IgD-negative memory B cell (primary cell): Measurements from ENCODE around the gene AMOTL2. TPM values are rescaled to one million over a fixed set of nuclear protein-coding genes. Genes with fewer than 3 reads are reported as not detected.

Source experiments
- H3K27ac Mint-ChIP-seq, 3 donors: one replicate each; pipeline ENCODE4 v1.8.0; 2020 to 2022; ENCODE audit warnings: mild to moderate bottlenecking in 3 of 3, mixed read lengths in 3 of 3, moderate library complexity in 1 of 3
- H3K27me3 Mint-ChIP-seq: one replicate; pipeline ENCODE4 v1.8.0; 2021; ENCODE audit warnings: mixed read lengths
- H3K36me3 Mint-ChIP-seq: one replicate; pipeline ENCODE4 v1.8.0; 2020; ENCODE audit warnings: mild to moderate bottlenecking, mixed read lengths
- H3K4me1 Mint-ChIP-seq, 3 donors: one replicate each; pipeline ENCODE4 v1.8.0; 2020 to 2022; ENCODE audit warnings: mixed read lengths in 3 of 3, mild to moderate bottlenecking in 1 of 3
- H3K4me3 Mint-ChIP-seq, 4 donors: one replicate each; pipeline ENCODE4 v1.8.0; 2020 to 2022; ENCODE audit warnings: mild to moderate bottlenecking in 4 of 4, mixed read lengths in 4 of 4, moderate library complexity in 3 of 4
- H3K9me3 Mint-ChIP-seq, 3 donors: one replicate each; pipeline ENCODE4 v1.8.0; 2020 to 2021; ENCODE audit warnings: mixed read lengths in 3 of 3, mild to moderate bottlenecking in 1 of 3
- polyA plus RNA-seq: library from polyadenylated mRNA; unstranded; fragments of 300-500 nt; fragmentation: Illumina TruSeq; gene quantifications from one replicate; pipeline ENCODE4 v1.2.3, GENCODE V29; 2021

AMOTL2 gene
- polyA plus RNA-seq, 1 donor from 2014 or later = not detected

GRCh38 chr3:134354612-134355251 is 19.5 kb downstream of the AMOTL2 start:
- Mint-ChIP-seq H3K4me3 (no peak overlapping the region), H3K4me1 (no peaks in the 10 kb centered on the region), H3K9me3 (no peaks in the 10 kb centered on the region), H3K27ac (no peak overlapping the region), H3K27me3 (no peaks in the 10 kb centered on the region), H3K36me3 (no peaks in the 10 kb centered on the region)

GRCh38 chr3:134353831-134354611 is 20.2 kb downstream of the AMOTL2 start:
- Mint-ChIP-seq H3K4me1 (no peaks in the 10 kb centered on the region), H3K27ac (no peak overlapping the region), H3K4me3 (no peak overlapping the region), H3K27me3 (no peaks in the 10 kb centered on the region), H3K9me3 (peaks cover 0 to 1% (median 0%) of the 10 kb centered on the region in 3 donors), H3K36me3 (no peaks in the 10 kb centered on the region)

- Mint-ChIP-seq H3K4me3 (no peak overlapping the region), H3K27me3 (no peaks in the 10 kb centered on the region), H3K36me3 (no peaks in the 10 kb centered on the region), H3K4me1 (no peaks in the 10 kb centered on the region), H3K9me3 (peaks cover 0 to 1% (median 0%) of the 10 kb centered on the region in 3 donors), H3K27ac (peak overlapping the region in 1 of 3 donors; percentile 72)
Observed at GRCh38 chr3:134353171-134353825, 20.9 kb downstream of the AMOTL2 start.

DNA sequence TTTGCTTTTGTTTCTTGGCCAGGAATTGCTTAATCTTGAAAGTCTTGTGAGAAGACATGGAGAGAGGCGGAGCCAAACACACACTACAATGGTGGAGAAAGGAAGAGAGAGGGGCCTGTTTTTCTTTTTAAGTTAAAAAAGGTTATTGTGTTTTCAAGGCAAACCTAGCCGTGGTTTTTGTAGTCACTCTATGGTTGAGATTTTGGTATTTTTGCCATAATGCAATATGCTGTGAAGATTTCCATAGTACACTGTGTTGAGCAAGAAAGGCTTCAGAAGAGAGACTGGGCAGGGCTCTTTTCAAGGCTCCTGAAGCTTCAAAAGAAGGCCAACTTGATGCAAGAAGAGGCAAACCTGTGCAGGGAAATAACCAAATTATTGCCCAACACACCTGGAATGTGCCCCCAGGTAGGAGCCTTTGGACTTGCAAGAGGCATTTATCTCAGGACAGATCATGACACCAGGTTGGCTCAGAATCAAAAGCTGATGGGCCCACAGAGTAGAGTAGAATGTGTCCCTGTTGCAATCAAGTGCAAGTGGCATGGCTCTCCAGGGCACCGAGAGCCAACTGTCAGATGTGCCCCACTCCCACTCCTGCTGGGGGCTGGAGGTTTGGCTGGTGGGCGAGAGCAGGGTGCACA is 22.1 kb downstream of the AMOTL2 start:
- Mint-ChIP-seq H3K9me3 (peaks cover 0 to 1% (median under 1%) of the 10 kb centered on the region in 3 donors), H3K27ac (no peak overlapping the region), H3K36me3 (no peaks in the 10 kb centered on the region), H3K4me3 (no peak overlapping the region), H3K27me3 (no peaks in the 10 kb centered on the region), H3K4me1 (no peaks in the 10 kb centered on the region)

- Mint-ChIP-seq H3K9me3 (peaks cover 2 to 8% (median 6%) of the 10 kb centered on the region in 3 donors), H3K4me3 (peak overlapping the region in 1 of 4 donors; percentile 36), H3K27me3 (no peaks in the 10 kb centered on the region), H3K36me3 (no peaks in the 10 kb centered on the region), H3K27ac (no peak overlapping the region), H3K4me1 (no peaks in the 10 kb centered on the region)
Observed at GRCh38 chr3:134351427-134351826, 22.8 kb downstream of the AMOTL2 start.

GRCh38 chr3:134350861-134351311 is 23.4 kb downstream of the AMOTL2 start:
- Mint-ChIP-seq H3K36me3 (peaks cover 1% of the 10 kb centered on the region), H3K4me1 (no peaks in the 10 kb centered on the region), H3K9me3 (peaks cover 3 to 10% (median 9%) of the 10 kb centered on the region in 3 donors), H3K4me3 (no peak overlapping the region), H3K27ac (no peak overlapping the region), H3K27me3 (no peaks in the 10 kb centered on the region)

- peak overlapping the region in 1 of 3 donors; percentile 14 for H3K27ac Mint-ChIP-seq
- H3K4me1 Mint-ChIP-seq = no peaks in the 10 kb centered on the region
- H3K9me3 Mint-ChIP-seq = peaks cover 3 to 10% (median 9%) of the 10 kb centered on the region in 3 donors
- peaks cover 1% of the 10 kb centered on the region for H3K36me3 Mint-ChIP-seq
- no peaks in the 10 kb centered on the region for H3K27me3 Mint-ChIP-seq
- H3K4me3 Mint-ChIP-seq = no peak overlapping the region
Observed at GRCh38 chr3:134350266-134350665, 24.0 kb downstream of the AMOTL2 start.

DNA sequence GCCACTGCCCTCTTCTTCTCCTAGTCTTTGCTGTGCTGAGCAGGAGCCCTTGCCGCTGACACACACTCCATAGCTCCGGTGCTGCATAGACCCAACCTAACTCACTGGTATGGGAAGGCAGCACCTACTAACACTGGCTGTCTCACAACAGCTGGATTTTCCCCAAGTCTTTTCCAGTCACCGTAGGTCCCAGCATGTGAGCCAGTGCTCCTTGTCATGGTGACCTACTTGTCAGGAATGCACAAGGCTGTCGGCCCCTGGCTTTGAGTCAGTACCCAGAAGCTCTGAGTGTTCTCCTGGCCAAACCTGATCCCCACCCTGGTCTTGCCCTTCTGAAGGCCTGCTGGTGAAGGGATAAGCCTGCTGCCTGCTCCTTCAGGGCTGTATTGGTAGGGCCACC is 25.7 kb downstream of the AMOTL2 start:
- peaks cover 1% of the 10 kb centered on the region for H3K36me3 Mint-ChIP-seq
- H3K27me3 Mint-ChIP-seq = peaks cover 3% of the 10 kb centered on the region
- peaks cover 0 to 4% (median 0%) of the 10 kb centered on the region in 3 donors for H3K4me1 Mint-ChIP-seq

DNA sequence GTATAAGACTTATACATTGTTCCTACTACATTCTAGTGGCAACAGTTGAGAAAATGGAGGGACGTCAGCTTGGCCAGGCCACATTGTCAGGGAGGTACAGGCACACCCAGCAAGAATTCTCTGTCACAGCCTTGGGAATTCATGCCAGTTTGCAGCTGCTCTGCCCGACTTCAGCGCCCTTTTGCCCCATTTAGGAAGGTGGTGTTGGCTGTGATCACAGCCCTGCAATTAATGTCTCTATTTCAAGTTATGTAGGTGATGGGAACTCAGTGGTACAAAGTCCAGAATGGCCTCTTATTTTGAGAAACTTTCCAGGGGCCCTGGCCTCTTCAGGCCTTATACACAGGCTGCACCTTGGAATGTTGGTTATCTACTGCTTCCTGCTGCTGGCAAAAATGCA is 26.7 kb downstream of the AMOTL2 start:
- Mint-ChIP-seq H3K9me3 (peaks cover 3 to 10% (median 9%) of the 10 kb centered on the region in 3 donors), H3K27me3 (peaks cover 3% of the 10 kb centered on the region), H3K4me3 (no peak overlapping the region), H3K27ac (no peak overlapping the region), H3K4me1 (peaks cover 0 to 4% (median 0%) of the 10 kb centered on the region in 3 donors), H3K36me3 (peaks cover 1% of the 10 kb centered on the region)

More for the DNA sequence above, 25.7 kb downstream of the AMOTL2 start:
- Mint-ChIP-seq H3K4me3 (no peak overlapping the region), H3K27ac (peak overlapping the region in 1 of 3 donors; percentile 14), H3K9me3 (peaks cover 3 to 10% (median 9%) of the 10 kb centered on the region in 3 donors)

- Mint-ChIP-seq H3K4me3 (no peak overlapping the region), H3K27me3 (peaks cover 3% of the 10 kb centered on the region), H3K4me1 (peaks cover 0 to 4% (median 0%) of the 10 kb centered on the region in 3 donors), H3K27ac (no peak overlapping the region), H3K9me3 (peaks cover 3 to 10% (median 9%) of the 10 kb centered on the region in 3 donors), H3K36me3 (peaks cover 1% of the 10 kb centered on the region)
Observed at GRCh38 chr3:134346744-134347143, 27.5 kb downstream of the AMOTL2 start.

- H3K27me3 Mint-ChIP-seq = peaks cover 3% of the 10 kb centered on the region
- H3K27ac Mint-ChIP-seq = no peak overlapping the region
- peaks cover 1% of the 10 kb centered on the region for H3K36me3 Mint-ChIP-seq
- H3K4me1 Mint-ChIP-seq = peaks cover 0 to 8% (median 0%) of the 10 kb centered on the region in 3 donors
- H3K9me3 Mint-ChIP-seq = peaks cover 3 to 10% (median 9%) of the 10 kb centered on the region in 3 donors
- H3K4me3 Mint-ChIP-seq = no peak overlapping the region
Observed at GRCh38 chr3:134345202-134345601, 29.0 kb downstream of the AMOTL2 start.

- H3K27me3 Mint-ChIP-seq = peaks cover 3% of the 10 kb centered on the region
- H3K9me3 Mint-ChIP-seq = peaks cover 3 to 10% (median 8%) of the 10 kb centered on the region in 3 donors
- H3K4me1 Mint-ChIP-seq = peaks cover 0 to 8% (median 0%) of the 10 kb centered on the region in 3 donors
- H3K36me3 Mint-ChIP-seq = peaks cover 1% of the 10 kb centered on the region
- no peak overlapping the region for H3K4me3 Mint-ChIP-seq
- H3K27ac Mint-ChIP-seq = no peak overlapping the region
Observed at GRCh38 chr3:134344560-134344959, 29.7 kb downstream of the AMOTL2 start.

DNA sequence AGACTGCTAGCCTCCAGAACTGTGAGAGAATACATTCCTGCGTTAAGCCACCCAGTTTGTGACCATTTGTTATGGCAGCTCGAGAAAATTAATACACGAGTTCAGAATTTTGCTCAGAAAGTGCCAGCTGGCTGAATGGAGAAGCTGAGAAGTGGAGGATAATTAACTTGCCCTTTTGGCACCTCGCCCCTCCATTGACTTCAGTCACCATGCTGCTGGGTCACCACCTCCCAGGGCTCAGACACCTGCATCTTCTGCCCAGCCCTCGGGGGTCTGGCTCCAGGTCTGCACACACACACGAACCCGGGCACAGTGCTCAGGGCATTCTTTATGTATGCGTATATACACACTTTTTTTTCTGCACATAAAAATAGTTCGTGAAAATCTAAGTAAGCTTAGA is 32.0 kb downstream of the AMOTL2 start:
- Mint-ChIP-seq H3K27ac (no peak overlapping the region), H3K9me3 (peaks cover 3 to 10% (median 8%) of the 10 kb centered on the region in 3 donors), H3K27me3 (peaks cover 3% of the 10 kb centered on the region), H3K4me1 (peaks cover 0 to 8% (median 1%) of the 10 kb centered on the region in 3 donors), H3K4me3 (no peak overlapping the region), H3K36me3 (peaks cover 1% of the 10 kb centered on the region)

DNA sequence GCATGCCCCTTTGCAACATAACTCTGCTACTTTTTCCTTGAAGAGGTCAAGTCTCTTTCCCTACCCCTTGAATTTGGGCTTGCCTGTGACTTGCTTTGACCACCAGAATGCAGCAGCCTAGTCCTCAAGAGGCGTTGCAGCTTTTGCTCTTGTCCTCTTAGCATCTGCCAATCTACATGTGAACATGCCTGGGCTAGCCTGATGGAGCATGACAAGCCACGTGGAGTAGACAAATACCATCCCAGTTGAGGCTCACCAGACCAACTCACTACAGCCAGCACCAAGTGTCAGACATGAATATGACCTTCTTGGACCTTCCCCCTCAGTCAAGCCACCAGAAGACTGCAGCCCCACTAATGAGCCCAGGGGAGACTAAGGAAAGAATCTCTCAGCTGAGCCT is 32.9 kb downstream of the AMOTL2 start:
- Mint-ChIP-seq H3K27me3 (peaks cover 3% of the 10 kb centered on the region), H3K9me3 (peaks cover under 1 to 2% (median 2%) of the 10 kb centered on the region in 3 donors), H3K36me3 (peaks cover 1% of the 10 kb centered on the region), H3K4me1 (peaks cover 0 to 8% (median 1%) of the 10 kb centered on the region in 3 donors), H3K27ac (no peak overlapping the region), H3K4me3 (peak overlapping the region in 1 of 4 donors; percentile 22)
